Measurements from ENCODE around the gene PODN.

DNA sequence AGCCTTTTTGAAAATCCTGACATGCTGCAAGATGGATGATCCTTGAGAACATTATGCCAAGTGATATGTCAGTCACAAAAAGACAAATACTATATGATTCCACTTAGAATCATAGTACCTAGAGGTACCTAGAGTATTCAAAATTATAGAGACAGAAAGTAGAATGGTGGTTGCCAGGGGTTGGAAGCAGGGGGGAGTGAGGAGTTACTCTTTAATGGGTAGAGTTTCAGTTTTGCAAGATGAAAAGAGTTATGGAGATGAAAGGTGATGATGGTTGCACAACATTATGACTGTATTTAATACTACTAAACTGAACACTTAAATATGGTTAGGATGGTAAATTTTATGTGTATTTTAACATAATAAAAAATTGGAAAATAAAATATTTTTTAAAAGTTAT, 37.9 kb upstream of the PODN start:
- no peak for TF ChIP-seq SUZ12 (IDR thresholded peaks at IDR 0.05)
- no peak for TF ChIP-seq BHLHE40 (IDR thresholded peaks at IDR 0.05; ENCODE audit: borderline replicate concordance)
- no peak for TF ChIP-seq ELF4 (IDR thresholded peaks at IDR 0.05)
- TF ChIP-seq ZNF384 (IDR thresholded peaks at IDR 0.05), result no peak
- TF ChIP-seq FOXA1 (IDR thresholded peaks at IDR 0.05), result no peak
- TF ChIP-seq SP1 (IDR thresholded peaks at IDR 0.05), result no peak
- TF ChIP-seq PKNOX1 (IDR thresholded peaks at IDR 0.05), result no peak
- no peak for TF ChIP-seq L3MBTL2 (conservative IDR thresholded peaks at IDR 0.05)
- no peak for TF ChIP-seq NFRKB (IDR thresholded peaks at IDR 0.05)
- TF ChIP-seq ARNT (IDR thresholded peaks at IDR 0.05), result no peak
- no peak for TF ChIP-seq HDGF (IDR thresholded peaks at IDR 0.05; ENCODE audit: borderline replicate concordance)
- TF ChIP-seq FOXK2 (IDR thresholded peaks at IDR 0.05), result no peak
- TF ChIP-seq FOXM1 (IDR thresholded peaks at IDR 0.05; ENCODE audit: borderline replicate concordance), result no peak
- no peak for TF ChIP-seq TARDBP (IDR thresholded peaks at IDR 0.05)
